ENCODE data around the gene MIDN.

MIDN gene

GRCh38 chr19:1230783-1231489 lies 17.4 kb upstream of the MIDN start:
- no peak overlapping the region for H3K4me3 ChIP-seq (ENCODE audit: low read length)
- DNase-seq (ENCODE audit: low read depth): no peak
- no peak for TF ChIP-seq CTCF (IDR thresholded peaks at IDR 0.05; ENCODE audit: insufficient read depth, low read depth, low read length, missing control alignments)

GRCh38 chr19:1231729-1232637 lies 16.4 kb upstream of the MIDN start:
- no peak for TF ChIP-seq CTCF (IDR thresholded peaks at IDR 0.05; ENCODE audit: insufficient read depth, low read depth, low read length, missing control alignments)
- no peak for DNase-seq (ENCODE audit: low read depth)
- H3K4me3 ChIP-seq (ENCODE audit: low read length): no peak overlapping the region

GRCh38 chr19:1232652-1233072 lies 15.7 kb upstream of the MIDN start:
- H3K4me3 ChIP-seq (ENCODE audit: low read length): no peak overlapping the region
- peak; percentile 50 for DNase-seq (ENCODE audit: low read depth)
- no peak for TF ChIP-seq CTCF (IDR thresholded peaks at IDR 0.05; ENCODE audit: insufficient read depth, low read depth, low read length, missing control alignments)

- no peak for TF ChIP-seq CTCF (IDR thresholded peaks at IDR 0.05; ENCODE audit: insufficient read depth, low read depth, low read length, missing control alignments)
- no peak overlapping the region for H3K4me3 ChIP-seq (ENCODE audit: low read length)
- DNase-seq (ENCODE audit: low read depth): no peak
These were observed 15.2 kb upstream of the MIDN start for GRCh38 chr19:1233115-1233667.

GRCh38 chr19:1234051-1234954 lies 14.1 kb upstream of the MIDN start:
- DNase-seq (ENCODE audit: low read depth): no peak
- no peak for TF ChIP-seq CTCF (IDR thresholded peaks at IDR 0.05; ENCODE audit: insufficient read depth, low read depth, low read length, missing control alignments)
- H3K4me3 ChIP-seq (ENCODE audit: low read length): no peak overlapping the region

GRCh38 chr19:1234955-1235380 lies 13.4 kb upstream of the MIDN start:
- TF ChIP-seq CTCF (IDR thresholded peaks at IDR 0.05; ENCODE audit: insufficient read depth, low read depth, low read length, missing control alignments): no peak
- no peak for DNase-seq (ENCODE audit: low read depth)

More at GRCh38 chr19:1234955-1235380, 13.4 kb upstream of the MIDN start:
- no peak overlapping the region for H3K4me3 ChIP-seq (ENCODE audit: low read length)
